Right renal cortex interstitium (tissue), 3 donors: ENCODE data around the gene ZNF92. TPM values are rescaled to one million over a fixed set of nuclear protein-coding genes. Genes with fewer than 3 reads are reported as not detected.
"Not testable (repeated sequence)": the region's sequence is repeated elsewhere in the genome, so short reads cannot be mapped to it uniquely, and the experiment has no call there.

Experiments used
- DNase-seq, 3 donors: peaks; one replicate each; pipeline ENCODE4 v3.0.0-alpha.2; 2013; ENCODE audit warnings: low read depth in 3 of 3, low spot score in 2 of 3
- polyA plus RNA-seq, 3 donors: library from polyadenylated mRNA; unstranded; fragments of 120-200 nt; gene quantifications; one replicate each; pipeline ENCODE4 v1.2.1, GENCODE V29; 2013; ENCODE audit not compliant: insufficient read length in 3 of 3

ZNF92 gene
- polyA plus RNA-seq = 10 to 100 TPM; 23.3 to 29.1 (median 27.6) TPM

DNA sequence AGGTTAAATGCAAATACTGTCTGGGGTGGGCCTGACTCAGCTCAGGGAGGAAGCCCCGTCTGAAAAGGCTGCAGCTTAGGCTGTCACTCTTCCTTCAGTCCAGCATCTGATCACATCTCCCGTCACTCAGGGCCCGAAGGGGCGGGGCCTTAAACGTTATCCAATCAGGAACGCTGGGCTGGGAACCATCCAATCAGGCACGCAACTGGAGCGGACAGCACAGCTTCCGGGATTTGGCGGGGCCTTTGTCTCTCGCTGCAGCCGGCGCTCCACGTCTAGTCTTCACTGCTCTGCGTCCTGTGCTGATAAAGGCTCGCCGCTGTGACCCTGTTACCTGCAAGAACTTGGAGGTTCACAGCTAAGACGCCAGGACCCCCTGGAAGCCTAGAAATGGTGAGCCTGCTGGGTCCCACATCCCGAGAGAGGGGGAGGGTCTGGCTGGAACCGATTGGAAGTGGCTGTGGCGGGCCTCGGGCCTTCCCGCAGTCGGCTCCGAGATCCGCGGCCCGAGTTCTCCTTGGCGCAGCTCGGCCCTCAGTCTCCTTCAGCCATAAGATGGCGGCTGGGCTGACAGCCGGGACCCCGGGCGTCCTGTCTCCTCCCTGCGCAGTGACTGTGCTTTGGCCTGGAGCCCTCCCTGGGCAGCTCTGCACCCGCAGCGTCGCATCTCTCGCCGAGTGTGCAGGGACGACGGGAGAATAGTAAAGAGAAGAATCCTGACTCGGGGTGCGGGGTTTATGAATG, at the start of gene ZNF92:
ZNF92 (plus strand) TSS at position 248 of the 744 bp plus-strand sequence; CDS start at position 391, 143 bp downstream.
- DNase-seq = peak; percentile 88 to 95 (median 88)

DNA sequence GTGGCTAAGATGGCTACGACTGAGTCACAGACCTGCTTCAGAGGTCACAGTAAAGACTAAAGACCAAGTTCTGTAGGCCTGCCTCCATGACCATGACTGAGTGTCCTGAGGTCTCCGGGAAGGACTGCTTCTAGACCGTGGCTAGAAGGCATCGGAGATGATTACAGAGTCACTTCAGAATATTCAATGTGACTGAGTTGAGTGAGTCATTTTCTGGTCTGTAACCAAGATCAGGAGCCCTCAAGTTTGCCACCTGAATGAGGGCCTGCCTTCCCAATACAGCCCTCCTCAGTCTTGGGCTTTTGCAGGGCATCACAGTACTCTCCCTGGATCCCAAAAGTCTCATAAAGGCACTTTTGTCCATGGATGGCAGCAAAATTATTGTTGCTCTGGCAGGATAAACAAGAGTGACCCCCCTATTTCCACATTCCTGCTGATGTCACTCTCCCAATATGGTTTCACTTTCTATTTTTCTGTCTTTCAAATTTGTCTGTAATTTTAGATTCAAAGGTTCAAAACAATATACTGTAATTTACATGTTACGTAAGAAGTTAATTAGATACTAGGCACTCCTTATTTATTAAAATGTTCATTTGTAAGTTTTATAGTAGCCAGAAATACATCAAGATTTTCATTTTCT, 47.7 kb upstream of the ZNF92 start:
- DNase-seq = no peak

DNA sequence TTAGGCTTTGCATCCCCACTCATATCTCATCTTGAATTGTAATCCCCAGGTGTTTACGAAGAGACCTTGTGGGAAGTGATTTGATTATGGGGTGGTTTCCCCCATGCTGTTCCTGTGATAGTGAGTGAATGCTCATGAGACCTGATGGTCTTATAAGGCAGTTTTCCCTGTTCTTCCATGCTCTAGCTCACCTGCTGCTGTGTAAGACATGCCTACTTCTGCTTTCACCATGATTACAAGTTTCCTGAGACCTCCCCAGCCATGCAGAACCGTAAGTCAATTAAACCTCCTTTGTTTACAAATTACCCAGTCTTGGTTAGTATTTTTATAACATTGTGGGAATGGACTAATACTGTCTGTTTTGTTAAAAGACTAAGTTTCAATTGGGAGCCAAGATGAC, 35.3 kb upstream of the ZNF92 start:
- DNase-seq = no peak

DNA sequence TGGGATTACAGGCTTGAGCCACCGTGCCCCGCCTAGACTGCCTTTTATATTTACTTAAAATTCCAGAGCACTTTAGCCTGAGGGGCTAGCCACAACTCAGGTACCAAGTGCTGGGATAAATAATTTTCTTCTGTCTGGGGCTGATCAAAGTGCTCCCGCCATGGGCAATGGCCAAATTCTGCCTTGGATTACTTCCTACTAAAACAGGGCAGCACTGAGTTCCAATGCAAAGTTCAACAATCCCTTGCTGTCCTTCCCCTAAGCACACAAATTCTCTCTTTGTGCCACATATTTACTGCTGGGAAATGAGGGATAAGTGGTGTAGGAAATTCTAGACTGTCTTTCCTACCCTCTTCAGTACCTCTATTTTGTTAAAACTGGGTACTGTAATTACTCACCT, 34.4 kb upstream of the ZNF92 start:
- DNase-seq = no peak

DNA sequence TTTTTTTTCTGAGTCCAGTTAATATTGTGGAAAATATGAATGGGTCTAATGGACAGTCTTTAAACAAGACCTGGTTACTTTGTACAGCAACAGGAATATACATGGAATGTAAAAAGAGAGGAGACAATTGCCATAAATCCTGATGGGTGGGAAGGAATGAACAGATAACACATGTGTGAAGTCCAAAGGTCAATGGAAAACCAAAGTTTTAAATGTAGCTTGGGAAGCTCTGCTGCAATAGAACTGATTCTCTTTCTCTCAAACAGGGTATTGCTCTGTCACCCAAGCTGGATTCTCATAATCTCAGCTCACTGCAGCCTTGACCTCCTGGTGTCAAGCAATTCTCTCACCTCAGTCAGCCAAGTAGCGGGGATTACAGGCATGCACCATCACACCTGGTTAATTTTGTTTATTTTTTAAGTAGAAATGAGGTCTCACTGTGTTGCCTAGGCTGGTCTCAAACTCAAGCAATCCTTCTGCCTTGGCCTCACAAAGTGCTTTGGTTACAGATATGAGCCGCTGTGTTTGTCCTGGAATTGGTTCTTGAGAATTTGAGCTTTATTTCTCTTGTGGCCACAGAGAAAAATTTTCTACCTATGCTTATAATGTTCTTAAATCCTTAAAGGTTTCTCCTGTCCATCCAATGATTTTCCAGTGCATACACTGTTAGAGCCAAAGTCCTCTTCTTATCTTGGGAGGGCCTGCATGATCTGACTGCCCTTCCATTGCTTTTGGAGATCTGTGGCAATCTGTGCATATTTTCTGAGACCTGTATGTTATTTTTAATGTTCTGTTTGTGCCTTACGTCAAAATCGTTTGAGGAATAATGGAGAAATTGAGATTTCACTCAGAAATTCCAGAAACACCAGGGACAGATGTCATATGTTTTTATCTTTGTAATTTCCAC, 30.7 kb upstream of the ZNF92 start:
- DNase-seq = no peak

DNA sequence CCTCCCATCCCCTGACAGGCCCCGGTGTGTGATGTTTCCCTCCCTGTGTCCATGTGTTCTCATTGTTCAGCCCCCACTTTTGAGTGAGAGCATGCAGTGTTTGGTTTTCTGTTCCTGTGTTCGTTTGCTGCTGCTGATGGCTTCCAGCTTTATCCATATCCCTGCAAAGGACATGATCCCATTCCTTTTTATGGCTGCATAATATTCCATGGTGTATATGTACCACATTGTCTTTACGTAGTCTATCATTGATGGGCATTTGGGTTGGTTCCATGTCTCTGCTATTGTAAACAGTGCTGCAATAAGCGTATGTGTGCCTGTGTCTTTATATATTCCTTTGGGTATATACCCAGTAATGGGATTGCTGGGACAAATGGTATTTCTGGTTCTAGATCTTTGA, 29.1 kb upstream of the ZNF92 start:
- not testable (repeated sequence) for DNase-seq

DNA sequence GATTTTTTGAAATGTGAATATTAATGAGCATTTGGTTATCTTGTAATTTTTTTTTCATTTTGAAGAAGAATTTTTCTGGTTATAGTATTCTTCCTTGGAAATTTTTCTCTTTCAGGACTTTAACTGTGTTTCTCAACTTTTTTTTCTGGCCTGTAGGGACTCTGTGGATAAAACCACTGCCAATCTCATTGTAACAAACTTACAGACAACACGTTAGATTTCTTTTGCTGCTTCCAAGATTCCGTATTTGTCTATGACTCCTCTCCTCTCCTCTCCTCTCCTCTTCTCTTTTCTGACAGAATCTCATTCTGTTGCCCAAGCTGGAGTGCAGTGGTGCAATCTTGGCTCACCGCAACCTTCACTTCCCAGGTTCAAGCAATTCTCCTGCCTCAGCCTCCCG, 19.4 kb upstream of the ZNF92 start:
- no peak for DNase-seq

DNA sequence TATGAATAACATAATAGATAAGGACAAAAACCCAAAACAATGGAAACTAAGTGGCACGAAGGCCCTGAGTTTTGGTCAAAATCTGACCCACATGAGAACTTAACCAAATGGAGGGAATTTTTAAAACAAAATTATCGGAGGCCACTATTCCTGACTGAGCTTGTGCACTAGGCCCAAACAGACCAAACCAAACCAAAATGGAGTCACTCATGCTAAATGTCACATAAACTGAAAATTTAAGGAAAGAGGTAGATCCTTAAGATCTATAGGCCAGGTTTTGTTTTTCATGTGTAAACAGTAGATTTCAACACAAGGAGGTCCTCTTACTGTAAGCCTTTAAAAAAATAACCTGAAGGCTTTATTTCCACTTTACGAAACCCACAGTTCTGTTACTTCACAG, 3.8 kb upstream of the ZNF92 start:
- no peak for DNase-seq

DNA sequence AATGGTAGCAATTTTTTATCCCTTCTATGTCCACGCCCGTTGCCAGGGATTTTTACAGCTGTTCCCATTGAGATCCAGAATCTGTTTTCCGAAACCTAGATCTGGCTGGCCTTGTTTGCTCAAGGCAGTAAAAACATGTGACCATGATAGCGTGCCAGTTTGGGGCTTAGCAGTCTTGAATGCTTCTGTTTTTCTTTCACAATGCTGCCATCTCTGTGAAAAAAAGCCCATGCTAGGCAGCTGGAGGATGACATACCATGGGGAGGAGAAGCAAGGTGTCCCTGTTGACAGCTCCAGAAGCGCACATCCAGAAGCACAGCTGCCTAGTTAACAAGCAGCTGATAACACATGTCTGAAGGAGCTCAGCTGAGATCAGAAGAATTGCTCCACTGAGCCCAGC, 2.2 kb upstream of the ZNF92 start:
- no peak for DNase-seq

DNA sequence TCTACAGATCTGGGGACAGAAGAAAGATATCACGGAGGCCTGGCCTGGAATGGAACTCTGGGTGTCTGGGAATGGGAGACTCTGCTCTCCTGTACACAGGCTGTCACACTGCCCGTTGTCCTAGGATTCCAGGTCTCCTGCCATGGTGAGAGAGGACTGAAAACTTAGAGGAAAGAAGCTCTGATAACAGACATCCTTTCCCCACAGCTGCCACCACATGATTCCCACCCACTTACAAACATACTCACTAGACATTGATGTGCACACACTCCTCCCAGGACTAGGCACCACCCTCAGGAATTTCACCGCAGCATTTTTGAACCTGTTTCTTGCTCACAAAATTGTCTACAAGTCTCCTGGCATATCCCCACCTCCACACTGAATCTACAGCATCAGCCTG, 5.7 kb downstream of the ZNF92 start:
- DNase-seq = no peak

DNA sequence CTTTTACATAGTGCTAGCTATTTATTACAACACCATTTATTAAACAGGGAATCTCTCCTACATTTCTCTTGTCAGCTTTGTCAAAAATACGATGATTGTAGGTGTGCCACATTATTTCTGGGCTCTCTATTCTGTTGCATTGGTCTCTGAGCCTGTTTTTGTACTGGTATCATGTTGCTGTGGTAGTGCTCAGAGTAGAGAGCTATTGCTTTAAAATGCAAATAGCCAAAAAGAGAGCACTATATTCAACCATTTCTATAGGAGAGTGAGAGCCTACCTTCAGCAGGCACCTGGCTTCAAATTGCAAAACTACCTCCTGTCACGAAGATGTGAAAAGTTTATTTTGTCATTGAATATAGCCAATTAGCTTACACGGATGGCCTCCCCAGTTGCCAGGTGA, 8.1 kb downstream of the ZNF92 start:
- DNase-seq = no peak

DNA sequence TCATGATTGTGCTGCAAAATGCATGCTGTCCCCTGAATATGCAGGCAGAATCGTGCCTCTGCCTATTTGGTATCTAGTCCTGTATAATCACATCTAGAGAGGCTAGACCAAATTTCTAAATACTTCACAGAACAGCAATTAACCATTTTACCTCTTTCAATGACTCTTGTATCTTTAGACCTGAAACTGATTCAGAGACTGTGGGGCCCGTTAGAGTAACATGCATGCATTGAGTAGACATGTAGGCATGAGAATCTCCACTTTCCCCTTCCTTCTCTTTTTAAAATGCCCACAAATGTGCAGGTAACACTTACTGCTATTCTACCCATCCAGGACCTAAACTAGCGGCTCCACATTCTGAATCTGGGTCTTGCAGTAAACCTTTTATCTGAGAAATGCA, 8.8 kb downstream of the ZNF92 start:
- no peak for DNase-seq

DNA sequence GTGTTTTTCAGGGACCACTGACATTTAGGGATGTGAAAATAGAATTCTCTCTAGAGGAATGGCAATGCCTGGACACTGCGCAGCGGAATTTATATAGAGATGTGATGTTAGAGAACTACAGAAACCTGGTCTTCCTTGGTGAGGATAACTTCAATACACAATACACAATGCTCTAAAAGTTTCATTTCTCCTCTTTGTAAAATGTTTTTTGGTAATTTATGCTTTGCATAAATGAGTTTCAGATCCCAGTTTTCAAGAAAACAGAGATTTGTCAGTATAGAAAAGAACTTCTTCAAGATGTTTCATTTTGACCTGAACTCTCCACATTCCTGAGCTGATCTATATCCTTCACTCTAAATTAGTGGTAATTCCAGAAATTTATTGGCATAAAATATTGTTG, 14.2 kb downstream of the ZNF92 start:
- no peak for DNase-seq

DNA sequence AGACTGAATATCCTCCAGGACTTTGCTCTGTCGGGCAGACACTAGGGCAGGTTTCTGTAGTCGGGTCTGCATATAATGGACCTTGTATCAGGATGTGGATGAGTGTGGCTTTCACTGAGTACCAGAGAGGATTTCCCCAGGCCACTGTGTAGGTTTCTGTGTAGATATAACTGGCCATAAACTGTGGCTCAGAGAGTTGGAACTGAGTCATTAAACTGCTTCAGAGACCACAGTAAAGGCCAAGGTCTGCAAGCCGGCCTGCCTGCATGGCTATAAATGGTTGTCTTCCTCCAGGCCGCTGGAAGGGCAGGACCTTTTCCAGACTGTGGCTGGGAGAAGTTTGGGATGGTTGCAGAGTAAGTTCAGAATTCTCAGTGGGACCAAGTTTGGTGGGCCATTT, 16.9 kb downstream of the ZNF92 start:
- no peak for DNase-seq

DNA sequence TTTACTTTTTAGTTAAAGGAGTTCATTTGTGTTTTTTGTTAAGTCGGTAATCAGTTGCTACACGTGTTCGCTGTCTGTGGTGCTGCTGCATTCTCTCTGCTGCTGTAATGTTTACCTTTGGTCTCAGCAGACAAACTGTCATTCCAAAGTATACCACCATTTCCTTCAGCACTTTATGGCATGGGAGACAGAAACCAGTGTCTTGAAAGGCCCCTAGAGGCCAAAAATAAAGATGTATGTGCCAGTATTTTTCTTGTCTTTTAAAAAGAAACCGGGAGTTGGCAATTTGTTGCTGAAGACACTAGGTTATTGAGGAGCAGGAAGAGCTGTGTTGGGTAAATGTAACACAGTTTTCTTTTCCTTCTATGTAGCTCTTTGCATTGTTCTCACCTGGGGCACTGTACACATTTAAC, 24.1 kb downstream of the ZNF92 start:
- DNase-seq = no peak

DNA sequence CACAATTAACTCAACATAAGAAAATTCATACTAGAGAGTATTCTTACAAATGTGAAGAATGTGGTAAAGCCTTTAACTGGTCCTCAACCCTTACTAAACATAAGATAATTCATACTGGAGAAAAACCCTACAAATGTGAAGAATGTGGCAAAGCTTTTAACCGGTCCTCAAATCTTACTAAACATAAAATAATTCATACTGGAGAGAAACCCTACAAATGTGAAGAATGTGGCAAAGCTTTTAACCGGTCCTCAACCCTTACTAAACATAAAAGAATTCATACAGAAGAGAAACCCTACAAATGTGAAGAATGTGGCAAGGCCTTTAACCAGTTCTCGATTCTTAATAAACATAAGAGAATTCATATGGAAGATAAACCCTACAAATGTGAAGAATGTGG, 25.0 kb downstream of the ZNF92 start:
- not testable (repeated sequence) for DNase-seq

DNA sequence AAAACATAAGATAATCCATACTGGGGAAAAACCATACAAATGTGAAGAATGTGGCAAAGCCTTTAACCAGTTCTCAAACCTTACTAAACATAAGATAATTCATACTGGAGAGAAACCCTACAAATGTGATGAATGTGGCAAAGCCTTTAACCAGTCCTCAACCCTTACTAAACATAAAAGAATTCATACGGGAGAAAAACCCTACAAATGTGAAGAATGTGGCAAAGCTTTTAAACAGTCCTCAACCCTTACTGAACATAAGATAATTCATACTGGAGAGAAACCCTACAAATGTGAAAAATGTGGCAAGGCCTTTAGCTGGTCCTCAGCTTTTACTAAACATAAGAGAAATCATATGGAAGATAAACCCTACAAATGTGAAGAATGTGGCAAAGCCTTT, 25.4 kb downstream of the ZNF92 start:
- DNase-seq = not testable (repeated sequence)

DNA sequence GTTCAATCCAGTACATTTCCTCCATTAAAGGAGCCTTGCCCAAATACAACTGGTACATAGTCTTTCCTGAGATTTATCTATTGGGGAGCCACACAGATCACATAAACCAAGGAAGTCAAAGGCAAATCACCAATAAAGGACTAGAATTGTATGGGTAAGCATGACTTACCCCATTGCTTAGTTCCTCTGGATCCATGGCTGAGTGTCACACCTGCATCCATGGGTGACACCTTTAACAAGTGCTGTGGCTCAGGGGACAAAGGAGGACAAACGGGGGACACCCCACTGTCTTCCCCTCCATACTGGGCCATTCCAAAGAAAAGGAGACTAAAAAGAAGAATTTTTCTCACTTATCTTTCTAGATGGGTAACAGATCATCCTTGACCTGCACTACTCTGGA, 30.4 kb downstream of the ZNF92 start:
- no peak for DNase-seq

DNA sequence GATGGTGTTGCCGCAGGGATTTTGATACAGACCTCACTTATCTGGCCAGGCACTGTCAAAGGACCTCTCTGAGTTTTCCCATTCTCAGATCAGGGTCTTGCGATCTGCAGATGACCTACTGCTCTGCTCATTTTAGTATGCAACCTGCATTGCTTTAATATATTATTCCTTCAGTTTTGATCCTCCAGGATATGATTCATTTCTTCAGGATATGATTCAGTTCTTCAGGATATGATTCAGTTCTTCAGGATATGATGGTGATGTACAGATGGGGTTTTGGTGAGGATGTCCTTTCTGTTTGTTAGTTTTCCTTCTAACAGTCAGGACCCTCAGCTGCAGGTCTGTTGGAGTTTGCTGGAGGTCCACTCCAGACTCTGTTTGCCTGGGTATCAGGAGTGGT, 33.1 kb downstream of the ZNF92 start:
- not testable (repeated sequence) for DNase-seq

DNA sequence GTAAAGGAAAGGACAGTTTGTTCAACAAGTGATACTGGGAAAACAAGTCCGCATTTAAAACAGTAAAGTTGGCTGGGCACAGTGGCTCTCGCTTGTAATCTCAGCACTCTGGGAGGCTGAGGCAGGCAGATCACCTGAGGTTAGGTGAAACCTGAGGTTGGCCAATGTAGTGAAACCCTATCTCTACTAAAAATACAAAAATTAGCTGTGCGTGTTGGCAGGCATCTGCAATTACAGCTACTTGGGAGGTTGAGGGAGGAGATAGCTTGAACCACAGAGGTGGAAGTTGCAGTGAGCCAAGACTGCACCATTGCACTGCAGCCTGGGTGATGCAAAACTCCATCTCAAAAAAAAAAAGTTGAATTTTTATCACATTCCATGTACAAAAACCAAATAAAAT, 35.7 kb downstream of the ZNF92 start:
- no peak for DNase-seq

DNA sequence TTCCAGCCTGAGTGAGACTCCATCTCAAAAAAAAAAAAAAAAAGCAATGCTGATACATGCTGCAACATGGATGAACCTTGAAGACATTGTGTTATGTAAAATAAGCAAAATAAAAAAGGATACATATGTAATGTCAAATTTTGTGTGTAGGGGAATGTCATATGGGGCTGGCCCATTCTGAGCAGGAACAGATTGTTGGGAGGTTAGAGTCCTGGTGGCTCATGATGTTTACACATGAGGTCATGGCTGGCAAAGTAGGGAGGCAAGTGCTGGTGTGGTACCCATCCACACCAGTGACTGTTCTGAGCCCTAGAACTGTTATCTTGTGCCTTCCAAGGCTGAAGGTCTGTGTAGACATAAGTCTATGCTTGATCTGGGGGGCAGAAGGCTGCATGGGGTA, 37.6 kb downstream of the ZNF92 start:
- DNase-seq = no peak
